ENCODE measurements around the gene PPFIBP1. TPM values are rescaled to one million over a fixed set of nuclear protein-coding genes. Genes with fewer than 3 reads are reported as not detected.

Gene PPFIBP1
- total and polyA plus RNA-seq, 2 of the 13 experiments (the other 11 are each of a cell fraction or from before 2014, with no cell fraction given): 16.2 to 21.8 TPM

Other genes starting within 250 kb of the PPFIBP1 start
- gene BMAL2, start 191.4 kb upstream of the PPFIBP1 start, total RNA-seq (2016; rRNA removed; fragmentation: Illumina TruSeq; extraction: Trizol): 27.4 and 37.1 TPM in 2 replicates
- gene BMAL2, start 191.4 kb upstream of the PPFIBP1 start, polyA plus RNA-seq (2011; rRNA removed): 3.7 and 4.8 TPM in 2 replicates
- gene SMCO2, start 77.5 kb upstream of the PPFIBP1 start, total RNA-seq (2016; rRNA removed; fragmentation: Illumina TruSeq; extraction: Trizol): not detected in 2 replicates
- 0.15 and 0.35 TPM in 2 replicates for gene SMCO2, start 77.5 kb upstream of the PPFIBP1 start, polyA plus RNA-seq (2011; rRNA removed)
- gene REP15, start 172.2 kb downstream of the PPFIBP1 start, total RNA-seq (2016; rRNA removed; fragmentation: Illumina TruSeq; extraction: Trizol): 0.64 and 1.0 TPM in 2 replicates
- gene REP15, start 172.2 kb downstream of the PPFIBP1 start, polyA plus RNA-seq (2011; rRNA removed): 0.12 and 0.14 TPM in 2 replicates
- 104 and 160 TPM in 2 replicates for gene MRPS35, start 186.6 kb downstream of the PPFIBP1 start, total RNA-seq (2016; rRNA removed; fragmentation: Illumina TruSeq; extraction: Trizol)
- gene MRPS35, start 186.6 kb downstream of the PPFIBP1 start, polyA plus RNA-seq (2011; rRNA removed): 48.8 and 63.4 TPM in 2 replicates